NB4 (cell line): Measurements from ENCODE around the gene LMO7.

Experiments
- DNase-seq: peaks from one replicate; pipeline ENCODE4 v3.0.0; 2010; ENCODE audit warnings: low read depth
- H3K4me3 ChIP-seq: one replicate; pipeline ENCODE4 v1.5.1; 2011; ENCODE audit warnings: mild to moderate bottlenecking, low read depth, low read length, moderate library complexity
- MAX ChIP-seq: IDR thresholded peaks from 2 replicates; pipeline ENCODE4 v1.6.1; 2011; ENCODE audit warnings: low read depth, low read length
- MYC ChIP-seq: IDR thresholded peaks from 2 replicates; pipeline ENCODE4 v1.6.1; 2011; ENCODE audit warnings: low read depth, low read length
- POLR2A ChIP-seq: IDR thresholded peaks from 2 replicates; pipeline ENCODE4 v1.6.1; 2011; ENCODE audit warnings: mild to moderate bottlenecking; ENCODE audit not compliant: insufficient read length; ENCODE audit errors: extremely low read depth
- TF ChIP-seq, protein P1 (sequence below): IDR thresholded peaks from one replicate; pipeline ENCODE4 v1.5.1; 2012; ENCODE audit warnings: low read depth, low read length

LMO7 gene

GRCh38 chr13:75648446-75648845 is 12.3 kb downstream of the LMO7 start:
- H3K4me3 ChIP-seq = no peak overlapping the region
- TF ChIP-seq, protein P1, sequence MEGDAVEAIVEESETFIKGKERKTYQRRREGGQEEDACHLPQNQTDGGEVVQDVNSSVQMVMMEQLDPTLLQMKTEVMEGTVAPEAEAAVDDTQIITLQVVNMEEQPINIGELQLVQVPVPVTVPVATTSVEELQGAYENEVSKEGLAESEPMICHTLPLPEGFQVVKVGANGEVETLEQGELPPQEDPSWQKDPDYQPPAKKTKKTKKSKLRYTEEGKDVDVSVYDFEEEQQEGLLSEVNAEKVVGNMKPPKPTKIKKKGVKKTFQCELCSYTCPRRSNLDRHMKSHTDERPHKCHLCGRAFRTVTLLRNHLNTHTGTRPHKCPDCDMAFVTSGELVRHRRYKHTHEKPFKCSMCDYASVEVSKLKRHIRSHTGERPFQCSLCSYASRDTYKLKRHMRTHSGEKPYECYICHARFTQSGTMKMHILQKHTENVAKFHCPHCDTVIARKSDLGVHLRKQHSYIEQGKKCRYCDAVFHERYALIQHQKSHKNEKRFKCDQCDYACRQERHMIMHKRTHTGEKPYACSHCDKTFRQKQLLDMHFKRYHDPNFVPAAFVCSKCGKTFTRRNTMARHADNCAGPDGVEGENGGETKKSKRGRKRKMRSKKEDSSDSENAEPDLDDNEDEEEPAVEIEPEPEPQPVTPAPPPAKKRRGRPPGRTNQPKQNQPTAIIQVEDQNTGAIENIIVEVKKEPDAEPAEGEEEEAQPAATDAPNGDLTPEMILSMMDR = no peak
- TF ChIP-seq MAX = no peak
- TF ChIP-seq POLR2A = no peak
- TF ChIP-seq MYC = no peak
- no peak for DNase-seq

DNA sequence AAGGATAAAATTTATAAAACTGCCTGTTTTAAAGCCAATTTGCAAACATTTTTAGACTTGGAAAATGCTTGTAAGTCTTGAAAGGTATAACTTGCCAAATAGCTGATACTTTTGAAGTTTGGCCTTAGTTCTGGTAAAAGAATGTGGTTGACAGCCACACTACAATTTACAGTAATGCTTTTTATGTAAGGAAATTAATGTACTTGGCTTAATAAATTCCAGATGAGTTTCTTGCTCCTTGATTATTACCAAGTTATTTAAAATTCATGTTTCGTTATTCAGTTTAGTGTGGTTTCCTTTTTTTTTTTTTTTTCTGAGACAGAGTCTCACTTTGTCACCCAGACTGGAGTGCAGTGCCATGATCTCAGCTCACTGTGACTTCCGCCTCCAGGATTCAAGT is 14.9 kb downstream of the LMO7 start:
- H3K4me3 ChIP-seq = no peak overlapping the region
- DNase-seq = no peak
- TF ChIP-seq POLR2A (no peak), MYC (no peak), MAX (no peak)
- TF ChIP-seq, protein P1 = no peak

GRCh38 chr13:75652726-75653125 is 16.6 kb downstream of the LMO7 start:
- H3K4me3 ChIP-seq = no peak overlapping the region
- DNase-seq = no peak
- TF ChIP-seq MAX (no peak), MYC (no peak), POLR2A (no peak)
- TF ChIP-seq, protein P1 = no peak

GRCh38 chr13:75656425-75656989 is 20.4 kb downstream of the LMO7 start:
- TF ChIP-seq MYC (no peak), MAX (no peak), POLR2A (no peak)
- TF ChIP-seq, protein P1 = no peak
- no peak overlapping the region for H3K4me3 ChIP-seq
- DNase-seq = no peak

DNA sequence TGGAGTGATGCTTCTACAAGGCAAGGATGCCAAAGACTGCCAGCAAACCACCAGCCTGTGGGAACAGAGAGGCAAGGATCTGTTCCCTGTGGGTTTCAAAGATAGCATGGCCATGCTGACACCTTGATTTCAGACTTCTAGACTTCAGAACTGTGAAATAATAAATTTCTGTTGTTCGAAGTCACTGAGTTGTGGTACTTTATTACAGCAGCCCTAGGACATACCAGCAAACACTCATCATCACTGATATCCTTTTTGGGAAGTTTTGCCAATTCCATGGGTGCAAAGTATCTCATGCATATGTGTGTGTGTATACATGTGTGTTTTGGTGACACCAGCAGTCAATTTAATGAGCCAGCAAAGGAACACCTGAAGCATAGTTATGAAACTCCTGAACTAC is 21.0 kb downstream of the LMO7 start:
- TF ChIP-seq, protein P1 = no peak
- TF ChIP-seq MYC (no peak), POLR2A (no peak), MAX (no peak)
- no peak overlapping the region for H3K4me3 ChIP-seq
- DNase-seq = no peak

- TF ChIP-seq, protein P1 = no peak
- TF ChIP-seq MYC (no peak), MAX (no peak), POLR2A (no peak)
- H3K4me3 ChIP-seq = no peak overlapping the region
- DNase-seq = no peak
Observed at GRCh38 chr13:75660694-75661093, 24.6 kb downstream of the LMO7 start.
